B cell (primary cell): ENCODE data around the gene KCNJ6. TPM values are rescaled to one million over a fixed set of nuclear protein-coding genes. Genes with fewer than 3 reads are reported as not detected.

Experiments used
- ATAC-seq: fragments of 200-7000 bp; cut with Tn5 transposase; one replicate; pipeline ENCODE4 v1.10.0; 2021; ENCODE audit warnings: low read depth, mild to moderate bottlenecking, moderate number of reproducible peaks, moderate library complexity
- CTCF ChIA-PET: fragments of 350-600 bp; sonication (Branson Sonifier 250); formaldehyde crosslinking; loops from one replicate; lab custom pipeline; 2021; ENCODE audit warnings: antibody characterized with exemption, inconsistent platforms; lab: Charles Lee
- POLR2A ChIA-PET: fragments of 350-600 bp; sonication (Branson Sonifier 250); formaldehyde crosslinking; loops from one replicate; lab custom pipeline; 2021; ENCODE audit warnings: antibody characterized with exemption; lab: Charles Lee
- DNase-seq: peaks from one replicate; pipeline ENCODE4 v3.0.0; 2013
- H2AFZ ChIP-seq: 2 replicates; pipeline ENCODE4 v1.6.1; 2012; ENCODE audit warnings: mild to moderate bottlenecking, low read depth, low read length; ENCODE audit not compliant: insufficient read depth, poor library complexity, severe bottlenecking
- H3K27ac ChIP-seq, 2 donors: 1 replicate in 1 of 2; 2 replicates in 1 of 2; pipeline ENCODE4 v1.5.1; 2012 to 2013; ENCODE audit warnings: low read length in 2 of 2, mild to moderate bottlenecking in 2 of 2, moderate library complexity in 1 of 2
- H3K27me3 ChIP-seq, 4 experiments: fragments of 200-600 bp in 1 of 4; sonication (generic) in 1 of 4; replicated peaks in 1 of 4; 1 replicate in 2 of 4; 2 replicates in 2 of 4; pipeline versions ENCODE4 v1.6.1 to v1.7.0; 2013 to 2016; ENCODE audit warnings: low read length in 3 of 4, mild to moderate bottlenecking in 2 of 4, mixed read lengths in 1 of 4, moderate library complexity in 1 of 4; ENCODE audit not compliant: insufficient read depth in 4 of 4, control insufficient read depth in 3 of 4; ENCODE audit errors: control extremely low read depth in 1 of 4
- H3K36me3 ChIP-seq, 2 experiments: replicated peaks in 1 of 2; 1 replicate in 1 of 2; 2 replicates in 1 of 2; pipeline versions ENCODE4 v1.6.1 to v1.7.1; 2013; ENCODE audit warnings: low read length in 1 of 2; ENCODE audit not compliant: insufficient read depth in 2 of 2, control insufficient read depth in 1 of 2; ENCODE audit errors: control extremely low read depth in 1 of 2, extremely low read depth in 1 of 2
- H3K4me1 ChIP-seq, 2 donors: fragments of 200-600 bp in 1 of 2; sonication (generic) in 1 of 2; 1 replicate in 1 of 2; 2 replicates in 1 of 2; pipeline versions ENCODE4 v1.5.1 to v1.6.1; 2013 to 2017; ENCODE audit warnings: low read length in 2 of 2; ENCODE audit not compliant: control insufficient read depth in 2 of 2, insufficient read depth in 2 of 2
- H3K4me2 ChIP-seq: replicated peaks from 2 replicates; pipeline ENCODE3; 2012; ENCODE audit warnings: mild to moderate bottlenecking, low read depth, low read length; ENCODE audit not compliant: poor library complexity, severe bottlenecking
- H3K4me3 ChIP-seq, 5 experiments: fragments of 200-600 bp in 1 of 5; sonication (generic) in 1 of 5; 1 replicate in 3 of 5; 2 replicates in 2 of 5; pipeline versions ENCODE4 v1.5.1 to v1.7.0; 2011 to 2016; ENCODE audit warnings: low read length in 4 of 5, mild to moderate bottlenecking in 4 of 5, low read depth in 2 of 5, control low read depth in 1 of 5, moderate library complexity in 1 of 5; ENCODE audit not compliant: insufficient read depth in 1 of 5; ENCODE audit errors: control extremely low read depth in 1 of 5, extremely low read depth in 1 of 5
- H3K79me2 ChIP-seq: fragments of 200-600 bp; sonication (generic); one replicate; pipeline ENCODE4 v1.6.0; 2016; ENCODE audit warnings: low read length; ENCODE audit not compliant: control insufficient read depth, insufficient read depth
- H3K9ac ChIP-seq: fragments of 200-600 bp; sonication (generic); 2 replicates; pipeline ENCODE4 v1.6.1; 2017; ENCODE audit warnings: mild to moderate bottlenecking, low read length, moderate library complexity
- H3K9me3 ChIP-seq, 3 donors: one replicate each; pipeline versions ENCODE4 v1.6.1 to v1.7.1; 2013; ENCODE audit warnings: low read length in 2 of 3; ENCODE audit not compliant: control insufficient read depth in 2 of 3, insufficient read depth in 1 of 3; ENCODE audit errors: control extremely low read depth in 1 of 3
- H4K20me1 ChIP-seq: 2 replicates; pipeline ENCODE4 v1.6.0; 2012; ENCODE audit warnings: mild to moderate bottlenecking, low read length; ENCODE audit not compliant: insufficient read depth, control insufficient read depth, poor library complexity, severe bottlenecking
- H3K27ac Mint-ChIP-seq: one replicate; pipeline ENCODE4 v1.8.0; 2021; ENCODE audit warnings: mixed read lengths
- H3K27me3 Mint-ChIP-seq: one replicate; pipeline ENCODE4 v1.8.0; 2021; ENCODE audit warnings: mixed read lengths
- H3K4me1 Mint-ChIP-seq: one replicate; pipeline ENCODE4 v1.8.0; 2021; ENCODE audit warnings: mixed read lengths
- H3K4me3 Mint-ChIP-seq: one replicate; pipeline ENCODE4 v1.8.0; 2021; ENCODE audit warnings: mixed read lengths
- H3K9me3 Mint-ChIP-seq: one replicate; pipeline ENCODE4 v1.8.0; 2022; ENCODE audit warnings: mixed read lengths; ENCODE audit not compliant: insufficient read depth
- CTCF ChIP-seq: fragments of 200-600 bp; IDR thresholded peaks from one replicate; pipeline ENCODE4 v1.8.0; 2022; ENCODE audit warnings: antibody characterized with exemption, mild to moderate bottlenecking
- EZH2 ChIP-seq: IDR thresholded peaks from 2 replicates; pipeline ENCODE4 v1.6.1; 2012; ENCODE audit warnings: borderline replicate concordance, low read depth, mild to moderate bottlenecking, moderate library complexity, low read length; ENCODE audit not compliant: insufficient read depth, poor library complexity, severe bottlenecking
- WGBS: methylation state at CpG from one replicate; pipeline ENCODE4 v1.1.5; 2013; ENCODE audit warnings: missing lambda C conversion rate; ENCODE audit not compliant: insufficient coverage; 5-methylcytosine and 5-hydroxymethylcytosine counted together
- intact Hi-C: fragments of 100-400 bp; cut with micrococcal nuclease; formaldehyde crosslinking; loops from one replicate; pipeline ENCODE4 v1.10.0; 2022
- polyA plus RNA-seq: library from polyadenylated mRNA; depleted of rRNA; stranded (reverse); fragments of >200 nt; gene quantifications from 2 replicates; pipeline ENCODE4 v1.2.3, GENCODE V29; 2012
- total RNA-seq, 2 donors: library from RNA; stranded (reverse); fragments of 120-200 nt in 1 of 2; gene quantifications; 1 replicate in 1 of 2; 2 replicates in 1 of 2; pipeline versions ENCODE4 v1.2.3 to v1.2.4, GENCODE V29; 2013 to 2022

The KCNJ6 gene
- total and polyA plus RNA-seq, 2 donors (not counting 1 experiment from before 2014, with no cell fraction given): not detected

DNA sequence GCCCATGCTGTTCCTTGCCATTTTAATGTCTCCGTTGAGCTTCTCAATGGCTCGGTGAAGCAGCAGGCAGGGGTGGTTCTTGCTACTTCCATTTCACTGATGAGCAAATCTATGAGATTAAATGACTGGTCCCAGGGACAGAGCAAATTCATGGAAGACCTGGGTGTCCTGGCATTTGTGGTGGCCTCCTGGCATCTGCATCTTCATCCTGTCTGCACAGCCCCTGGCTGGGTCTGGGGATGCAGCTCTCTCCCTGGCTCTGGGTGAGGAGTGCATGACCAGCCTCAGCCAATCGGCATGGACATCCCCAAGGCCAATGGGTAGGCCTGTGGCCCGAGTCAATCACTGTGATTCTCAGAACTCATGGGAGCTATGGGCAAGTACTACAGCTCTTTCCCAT, 261.7 kb downstream of the KCNJ6 start:
- H3K36me3 ChIP-seq: no peaks in the 10 kb centered on the region
- H3K4me2 ChIP-seq: no peak overlapping the region
- H3K9ac ChIP-seq: no peak overlapping the region
- no peaks in the 10 kb centered on the region for H3K4me1 Mint-ChIP-seq
- H3K9me3 Mint-ChIP-seq: no peaks in the 10 kb centered on the region
- ChIA-PET CTCF (no interaction called here), POLR2A (no interaction called here)
- peaks cover 7% of the 10 kb centered on the region for H3K27me3 Mint-ChIP-seq
- intact Hi-C loops: no loop called here
- no peak for TF ChIP-seq EZH2
- TF ChIP-seq CTCF: no peak
- ATAC-seq: no peak
- no peaks in the 10 kb centered on the region for H4K20me1 ChIP-seq
- H3K4me3 ChIP-seq: no peak overlapping the region
- H3K27ac ChIP-seq: no peak overlapping the region
- H3K4me3 Mint-ChIP-seq: no peak overlapping the region
- H3K9me3 ChIP-seq: no peaks in the 10 kb centered on the region
- no peak overlapping the region for H3K27ac Mint-ChIP-seq
- DNase-seq: no peak
- H2AFZ ChIP-seq: no peak overlapping the region
- H3K4me1 ChIP-seq: no peaks in the 10 kb centered on the region
- peaks cover 0 to 4% (median 0%) of the 10 kb centered on the region in 4 experiments for H3K27me3 ChIP-seq
- 87% methylated on average over 3 of the region's 4 CpGs for WGBS
- no peaks in the 10 kb centered on the region for H3K79me2 ChIP-seq

DNA sequence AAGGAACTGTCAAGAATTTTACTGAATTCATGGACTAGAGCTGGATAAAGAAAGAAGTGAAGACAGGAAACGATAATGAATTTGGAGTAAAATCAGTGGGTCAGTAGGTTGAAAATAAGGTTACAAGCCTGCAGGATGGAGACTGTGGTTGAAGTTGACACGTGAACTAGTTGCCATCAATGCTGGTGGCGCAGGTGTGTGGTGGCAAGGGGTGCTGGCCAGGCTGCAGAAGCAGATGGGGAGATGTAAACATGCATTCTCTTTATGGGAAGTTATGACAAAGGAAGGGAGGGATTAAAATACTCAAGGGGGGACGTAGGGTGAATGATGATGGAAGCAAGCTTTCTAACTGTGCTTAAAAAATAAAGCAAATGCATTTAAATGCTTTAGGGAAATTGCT, 263.1 kb downstream of the KCNJ6 start:
- Histone ChIP-seq H4K20me1 (no peaks in the 10 kb centered on the region), H3K9ac (no peak overlapping the region), H3K9me3 (no peaks in the 10 kb centered on the region), H3K79me2 (no peaks in the 10 kb centered on the region), H3K36me3 (no peaks in the 10 kb centered on the region), H3K4me1 (no peaks in the 10 kb centered on the region), H3K27ac (no peak overlapping the region), H3K27me3 (peaks cover 0 to 4% (median 0%) of the 10 kb centered on the region in 4 experiments), H2AFZ (no peak overlapping the region), H3K4me3 (no peak overlapping the region), H3K4me2 (no peak overlapping the region)
- Mint-ChIP-seq H3K4me1 (no peaks in the 10 kb centered on the region), H3K27ac (no peak overlapping the region), H3K9me3 (no peaks in the 10 kb centered on the region), H3K27me3 (peaks cover 8% of the 10 kb centered on the region), H3K4me3 (no peak overlapping the region)
- ChIA-PET POLR2A (no interaction called here), CTCF (no interaction called here)
- no peak for ATAC-seq
- intact Hi-C loops: no loop called here
- WGBS: 92% methylated on average over 3 of the region's 4 CpGs
- DNase-seq: no peak
- TF ChIP-seq EZH2 (no peak), CTCF (no peak)
